K562 (cell line): ENCODE results near the gene MYOZ1. TPM values are rescaled to one million over a fixed set of nuclear protein-coding genes. Genes with fewer than 3 reads are reported as not detected.

ENCODE experiments used
- ELF2 ChIP-seq: fragments of 250-450 bp; sonication (Bioruptor Pico); IDR thresholded peaks from 2 replicates; pipeline ENCODE4 v1.5.0; 2021; ENCODE audit warnings: mild to moderate bottlenecking
- ETV5 ChIP-seq: sonication (generic); formaldehyde crosslinking; IDR thresholded peaks from 2 replicates; pipeline ENCODE4 v1.4.0; 2020; ENCODE audit warnings: low read depth, mild to moderate bottlenecking, missing genetic modification reagents
- HMG20B ChIP-seq: fragments of 250-450 bp; sonication (Bioruptor Pico); IDR thresholded peaks from 2 replicates; pipeline ENCODE4 v1.5.0; 2021; ENCODE audit warnings: mild to moderate bottlenecking
- L3MBTL2 ChIP-seq: fragments of 450-650 bp; IDR thresholded peaks from 2 replicates; pipeline ENCODE4 v1.6.1; 2016; ENCODE audit warnings: mild to moderate bottlenecking, moderate library complexity
- MAFG ChIP-seq: fragments of 450-650 bp; conservative IDR thresholded peaks from 2 replicates; pipeline ENCODE4 v1.6.1; 2016; ENCODE audit warnings: missing genetic modification characterization, missing compliant biosample characterization
- MAZ ChIP-seq, 2 experiments: fragments of 450-650 bp in 1 of 2; sonication (generic) in 1 of 2; formaldehyde crosslinking; IDR thresholded peaks in 1 of 2; conservative IDR thresholded peaks in 1 of 2; 2 replicates each; pipeline versions ENCODE4 v1.4.0 to v1.5.0; 2020; ENCODE audit warnings: mild to moderate bottlenecking in 1 of 2, missing genetic modification reagents in 1 of 2
- MCM3 ChIP-seq: fragments of 450-650 bp; IDR thresholded peaks from 2 replicates; pipeline ENCODE4 v1.6.1; 2016
- MYBL2 ChIP-seq, 2 experiments: fragments of 450-650 bp in 1 of 2; sonication (generic) in 1 of 2; formaldehyde crosslinking in 1 of 2; IDR thresholded peaks; 2 replicates each; pipeline versions ENCODE4 v1.6.1 to v1.8.1; 2017 to 2022; ENCODE audit warnings: borderline replicate concordance in 1 of 2, inconsistent platforms in 1 of 2, low read depth in 1 of 2, mild to moderate bottlenecking in 1 of 2, missing genetic modification reagents in 1 of 2, moderate library complexity in 1 of 2
- NFATC3 ChIP-seq: fragments of 450-650 bp; IDR thresholded peaks from 2 replicates; pipeline ENCODE4 v1.6.1; 2017; ENCODE audit warnings: mild to moderate bottlenecking
- RNF2 ChIP-seq: sonication (generic); IDR thresholded peaks from 2 replicates; pipeline ENCODE4 v1.6.1; 2016
- SMARCA5 ChIP-seq: fragments of 450-650 bp; IDR thresholded peaks from 2 replicates; pipeline ENCODE4 v1.6.1; 2016
- TARDBP ChIP-seq: fragments of 450-650 bp; IDR thresholded peaks from 2 replicates; pipeline ENCODE4 v1.6.1; 2016
- TEAD2 ChIP-seq: fragments of 450-650 bp; IDR thresholded peaks from 2 replicates; pipeline ENCODE4 v1.6.1; 2016; ENCODE audit warnings: missing genetic modification characterization, control low read depth, missing compliant biosample characterization
- TGIF2 ChIP-seq: sonication (generic); formaldehyde crosslinking; IDR thresholded peaks from 2 replicates; pipeline ENCODE4 v1.8.1; 2022; ENCODE audit warnings: mild to moderate bottlenecking, missing genetic modification reagents, moderate library complexity
- ZNF217 ChIP-seq: sonication (generic); formaldehyde crosslinking; IDR thresholded peaks from 2 replicates; pipeline ENCODE4 v1.8.0; 2022; ENCODE audit warnings: mild to moderate bottlenecking, missing genetic modification reagents
- polyA plus RNA-seq, 8 experiments: library from polyadenylated mRNA; depleted of rRNA in 4 of 8; stranded (reverse) in 5 of 8; unstranded in 3 of 8; fragments of >200 nt; fragmentation: Nextera tagmentation in 2 of 8; fragmentation: Illumina TruSeq in 1 of 8; extraction: Ambion mirVana in 2 of 8; extraction: Trizol in 1 of 8; gene quantifications; 2 replicates each; pipeline versions ENCODE4 v1.2.1 to v1.2.3, GENCODE V29; 2011 to 2014; ENCODE audit warnings: inconsistent platforms in 1 of 8, missing spikeins in 1 of 8
- total RNA-seq, 7 experiments: library from RNA; depleted of rRNA in 6 of 7; stranded (reverse); fragments of >200 nt in 6 of 7; fragmentation: Illumina TruSeq in 2 of 7; extraction: Trizol in 2 of 7; gene quantifications; 2 replicates each; pipeline versions ENCODE4 v1.2.1 to v1.2.3, GENCODE V29; 2011 to 2021; ENCODE audit warnings: low replicate concordance in 1 of 7
- TF ChIP-seq, protein P1 (sequence below), 2 experiments: IDR thresholded peaks; 2 replicates each; pipeline ENCODE4 v1.6.1; 2012; ENCODE audit warnings: improper control_type of control experiment in 2 of 2, low read depth in 2 of 2, low read length in 2 of 2, borderline replicate concordance in 1 of 2
- TF ChIP-seq, protein P2 (sequence below), 2 experiments: fragments of 450-650 bp in 1 of 2; sonication (generic) in 1 of 2; formaldehyde crosslinking; conservative IDR thresholded peaks; 2 replicates each; pipeline versions ENCODE4 v1.4.0 to v1.8.1; 2020 to 2022; ENCODE audit warnings: mild to moderate bottlenecking in 1 of 2, missing genetic modification reagents in 1 of 2
- TF ChIP-seq, protein P3 (sequence below): sonication (generic); formaldehyde crosslinking; IDR thresholded peaks from 2 replicates; pipeline ENCODE4 v1.8.0; 2022; ENCODE audit warnings: mild to moderate bottlenecking, missing genetic modification reagents
- TF ChIP-seq, protein P4 (sequence below): sonication (generic); formaldehyde crosslinking; IDR thresholded peaks from 2 replicates; pipeline ENCODE4 v1.9.0; 2022; ENCODE audit warnings: mild to moderate bottlenecking, missing genetic modification reagents
- TF ChIP-seq, protein P5 (sequence below): sonication (generic); formaldehyde crosslinking; IDR thresholded peaks from 2 replicates; pipeline ENCODE4 v1.8.0; 2022; ENCODE audit warnings: mild to moderate bottlenecking, missing genetic modification reagents, borderline replicate concordance

The MYOZ1 gene
- total and polyA plus RNA-seq, 9 of the 15 experiments (the other 6 are each of a cell fraction or from before 2014, with no cell fraction given): 0.03 to 0.18 (median 0.07) TPM; not detected in 5

DNA sequence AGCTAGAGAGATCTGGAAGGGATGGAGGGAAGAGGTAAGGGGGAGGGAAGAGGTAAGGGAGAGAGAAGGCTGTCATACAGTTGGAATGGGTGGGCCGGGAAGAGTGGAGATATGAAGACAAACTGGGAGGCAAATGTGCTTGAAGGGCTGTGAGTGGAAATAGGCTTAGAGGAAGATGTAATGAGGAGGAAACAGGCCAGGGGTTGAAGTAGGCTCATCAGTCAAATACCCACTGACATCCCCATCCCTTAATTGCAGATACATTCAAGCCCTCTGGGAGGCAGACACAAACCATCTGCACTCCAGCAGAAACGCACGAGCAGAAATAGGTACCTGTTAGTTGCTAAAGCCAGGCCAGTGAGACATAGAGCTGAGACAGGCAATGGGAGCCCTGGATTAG, 12.4 kb upstream of the MYOZ1 start (continued):
- TF ChIP-seq, protein P1, sequence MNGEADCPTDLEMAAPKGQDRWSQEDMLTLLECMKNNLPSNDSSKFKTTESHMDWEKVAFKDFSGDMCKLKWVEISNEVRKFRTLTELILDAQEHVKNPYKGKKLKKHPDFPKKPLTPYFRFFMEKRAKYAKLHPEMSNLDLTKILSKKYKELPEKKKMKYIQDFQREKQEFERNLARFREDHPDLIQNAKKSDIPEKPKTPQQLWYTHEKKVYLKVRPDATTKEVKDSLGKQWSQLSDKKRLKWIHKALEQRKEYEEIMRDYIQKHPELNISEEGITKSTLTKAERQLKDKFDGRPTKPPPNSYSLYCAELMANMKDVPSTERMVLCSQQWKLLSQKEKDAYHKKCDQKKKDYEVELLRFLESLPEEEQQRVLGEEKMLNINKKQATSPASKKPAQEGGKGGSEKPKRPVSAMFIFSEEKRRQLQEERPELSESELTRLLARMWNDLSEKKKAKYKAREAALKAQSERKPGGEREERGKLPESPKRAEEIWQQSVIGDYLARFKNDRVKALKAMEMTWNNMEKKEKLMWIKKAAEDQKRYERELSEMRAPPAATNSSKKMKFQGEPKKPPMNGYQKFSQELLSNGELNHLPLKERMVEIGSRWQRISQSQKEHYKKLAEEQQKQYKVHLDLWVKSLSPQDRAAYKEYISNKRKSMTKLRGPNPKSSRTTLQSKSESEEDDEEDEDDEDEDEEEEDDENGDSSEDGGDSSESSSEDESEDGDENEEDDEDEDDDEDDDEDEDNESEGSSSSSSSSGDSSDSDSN (IDR thresholded peaks at IDR 0.05; ENCODE audit: borderline replicate concordance in 1 of 2, low read depth in 2 of 2, low read length in 2 of 2): no peak
- TF ChIP-seq, protein P2, sequence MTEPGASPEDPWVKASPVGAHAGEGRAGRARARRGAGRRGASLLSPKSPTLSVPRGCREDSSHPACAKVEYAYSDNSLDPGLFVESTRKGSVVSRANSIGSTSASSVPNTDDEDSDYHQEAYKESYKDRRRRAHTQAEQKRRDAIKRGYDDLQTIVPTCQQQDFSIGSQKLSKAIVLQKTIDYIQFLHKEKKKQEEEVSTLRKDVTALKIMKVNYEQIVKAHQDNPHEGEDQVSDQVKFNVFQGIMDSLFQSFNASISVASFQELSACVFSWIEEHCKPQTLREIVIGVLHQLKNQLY (CRISPR knock-in tag; conservative IDR thresholded peaks at IDR 0.05): no peak
- TF ChIP-seq, protein P3, sequence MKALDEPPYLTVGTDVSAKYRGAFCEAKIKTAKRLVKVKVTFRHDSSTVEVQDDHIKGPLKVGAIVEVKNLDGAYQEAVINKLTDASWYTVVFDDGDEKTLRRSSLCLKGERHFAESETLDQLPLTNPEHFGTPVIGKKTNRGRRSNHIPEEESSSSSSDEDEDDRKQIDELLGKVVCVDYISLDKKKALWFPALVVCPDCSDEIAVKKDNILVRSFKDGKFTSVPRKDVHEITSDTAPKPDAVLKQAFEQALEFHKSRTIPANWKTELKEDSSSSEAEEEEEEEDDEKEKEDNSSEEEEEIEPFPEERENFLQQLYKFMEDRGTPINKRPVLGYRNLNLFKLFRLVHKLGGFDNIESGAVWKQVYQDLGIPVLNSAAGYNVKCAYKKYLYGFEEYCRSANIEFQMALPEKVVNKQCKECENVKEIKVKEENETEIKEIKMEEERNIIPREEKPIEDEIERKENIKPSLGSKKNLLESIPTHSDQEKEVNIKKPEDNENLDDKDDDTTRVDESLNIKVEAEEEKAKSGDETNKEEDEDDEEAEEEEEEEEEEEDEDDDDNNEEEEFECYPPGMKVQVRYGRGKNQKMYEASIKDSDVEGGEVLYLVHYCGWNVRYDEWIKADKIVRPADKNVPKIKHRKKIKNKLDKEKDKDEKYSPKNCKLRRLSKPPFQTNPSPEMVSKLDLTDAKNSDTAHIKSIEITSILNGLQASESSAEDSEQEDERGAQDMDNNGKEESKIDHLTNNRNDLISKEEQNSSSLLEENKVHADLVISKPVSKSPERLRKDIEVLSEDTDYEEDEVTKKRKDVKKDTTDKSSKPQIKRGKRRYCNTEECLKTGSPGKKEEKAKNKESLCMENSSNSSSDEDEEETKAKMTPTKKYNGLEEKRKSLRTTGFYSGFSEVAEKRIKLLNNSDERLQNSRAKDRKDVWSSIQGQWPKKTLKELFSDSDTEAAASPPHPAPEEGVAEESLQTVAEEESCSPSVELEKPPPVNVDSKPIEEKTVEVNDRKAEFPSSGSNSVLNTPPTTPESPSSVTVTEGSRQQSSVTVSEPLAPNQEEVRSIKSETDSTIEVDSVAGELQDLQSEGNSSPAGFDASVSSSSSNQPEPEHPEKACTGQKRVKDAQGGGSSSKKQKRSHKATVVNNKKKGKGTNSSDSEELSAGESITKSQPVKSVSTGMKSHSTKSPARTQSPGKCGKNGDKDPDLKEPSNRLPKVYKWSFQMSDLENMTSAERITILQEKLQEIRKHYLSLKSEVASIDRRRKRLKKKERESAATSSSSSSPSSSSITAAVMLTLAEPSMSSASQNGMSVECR (CRISPR knock-in tag): no peak
- TF ChIP-seq SMARCA5 (no peak), MAZ (CRISPR knock-in tag; conservative IDR thresholded peaks at IDR 0.05 in 1 of 2, IDR thresholded peaks at IDR 0.05 in 1 of 2) (peak in 1 of 2 experiments; percentile 48; a peak in 1 of 4 replicates), ZNF217 (CRISPR knock-in tag) (no peak), ELF2 (CRISPR knock-in tag) (no peak), HMG20B (CRISPR knock-in tag) (no peak), MAFG (tag) (no peak), NFATC3 (no peak), TARDBP (no peak), L3MBTL2 (no peak), MYBL2 (IDR thresholded peaks at IDR 0.05; ENCODE audit: low read depth) (no peak), MYBL2 (CRISPR knock-in tag; IDR thresholded peaks at IDR 0.05; ENCODE audit: borderline replicate concordance) (no peak), ETV5 (no peak), TEAD2 (tag) (no peak), RNF2 (no peak), MCM3 (no peak), TGIF2 (no peak)
- TF ChIP-seq, protein P4, sequence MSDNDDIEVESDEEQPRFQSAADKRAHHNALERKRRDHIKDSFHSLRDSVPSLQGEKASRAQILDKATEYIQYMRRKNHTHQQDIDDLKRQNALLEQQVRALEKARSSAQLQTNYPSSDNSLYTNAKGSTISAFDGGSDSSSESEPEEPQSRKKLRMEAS (CRISPR knock-in tag): no peak
- TF ChIP-seq, protein P5, sequence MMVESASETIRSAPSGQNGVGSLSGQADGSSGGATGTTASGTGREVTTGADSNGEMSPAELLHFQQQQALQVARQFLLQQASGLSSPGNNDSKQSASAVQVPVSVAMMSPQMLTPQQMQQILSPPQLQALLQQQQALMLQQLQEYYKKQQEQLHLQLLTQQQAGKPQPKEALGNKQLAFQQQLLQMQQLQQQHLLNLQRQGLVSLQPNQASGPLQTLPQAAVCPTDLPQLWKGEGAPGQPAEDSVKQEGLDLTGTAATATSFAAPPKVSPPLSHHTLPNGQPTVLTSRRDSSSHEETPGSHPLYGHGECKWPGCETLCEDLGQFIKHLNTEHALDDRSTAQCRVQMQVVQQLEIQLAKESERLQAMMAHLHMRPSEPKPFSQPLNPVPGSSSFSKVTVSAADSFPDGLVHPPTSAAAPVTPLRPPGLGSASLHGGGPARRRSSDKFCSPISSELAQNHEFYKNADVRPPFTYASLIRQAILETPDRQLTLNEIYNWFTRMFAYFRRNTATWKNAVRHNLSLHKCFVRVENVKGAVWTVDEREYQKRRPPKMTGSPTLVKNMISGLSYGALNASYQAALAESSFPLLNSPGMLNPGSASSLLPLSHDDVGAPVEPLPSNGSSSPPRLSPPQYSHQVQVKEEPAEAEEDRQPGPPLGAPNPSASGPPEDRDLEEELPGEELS (CRISPR knock-in tag): no peak
